ENCODE measurements around the gene BCL11B.

The BCL11B gene

DNA sequence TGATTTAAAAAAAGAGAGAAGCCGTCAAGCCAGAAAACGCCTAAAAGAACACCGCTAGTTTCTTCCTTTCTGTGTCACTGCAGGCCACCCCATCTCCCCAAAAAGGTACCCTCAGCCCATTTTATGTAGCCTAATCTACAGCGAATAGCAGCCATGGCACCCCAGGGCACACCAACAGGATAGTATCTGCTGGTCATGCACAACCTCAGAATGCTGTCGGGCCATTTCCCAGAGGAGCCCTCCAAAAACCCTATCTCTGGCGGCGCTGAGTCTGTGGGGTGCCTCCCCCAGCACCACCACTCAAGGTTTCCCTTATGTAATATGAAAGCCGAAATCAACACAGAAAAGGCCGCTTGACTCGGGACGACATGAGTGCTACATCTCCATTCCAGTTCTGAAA is 98.9 kb downstream of the BCL11B start:
- H4K8ac ChIP-seq (ENCODE audit: low read length) = no peak overlapping the region
- H3K4me1 ChIP-seq (ENCODE audit: control insufficient read depth, insufficient read depth, low read depth, low read length) = no peaks in the 10 kb centered on the region
- H3K4me2 ChIP-seq (ENCODE audit: low read length, poor library complexity, severe bottlenecking) = no peak overlapping the region
- H3K4ac ChIP-seq (ENCODE audit: low read depth in 1 of 2, low read length in 2 of 2) = no peak overlapping the region
- H3K36me3 ChIP-seq (ENCODE audit: control insufficient read depth in 1 of 2, insufficient read depth in 2 of 2, low read depth in 1 of 2, low read length in 2 of 2) = peaks cover 0 to 7% of the 10 kb centered on the region in 2 experiments
- H4K91ac ChIP-seq (ENCODE audit: low read length) = no peak overlapping the region
- H2BK15ac ChIP-seq (ENCODE audit: low read depth, poor library complexity, severe bottlenecking) = no peak overlapping the region
- H3K18ac ChIP-seq (ENCODE audit: low read depth in 1 of 2, low read length in 2 of 2) = no peak overlapping the region
- no peak overlapping the region for H2BK12ac ChIP-seq (ENCODE audit: low read length in 2 of 2)
- no peak for DNase-seq
- no peaks in the 10 kb centered on the region for H3K27me3 ChIP-seq (ENCODE audit: control insufficient read depth in 1 of 2, insufficient read depth in 1 of 2, low read length in 2 of 2)
- no peak overlapping the region for H3K27ac ChIP-seq (ENCODE audit: low read length, poor library complexity, severe bottlenecking)
- no peak overlapping the region for H2AK5ac ChIP-seq (ENCODE audit: low read length, severe bottlenecking)
- H3K23ac ChIP-seq (ENCODE audit: low read length in 2 of 2) = no peak overlapping the region
- H3K9me3 ChIP-seq (ENCODE audit: control insufficient read depth, low read length) = no peaks in the 10 kb centered on the region
- no peaks in the 10 kb centered on the region for H3K79me1 ChIP-seq (replicated peaks; ENCODE audit: low read length, poor library complexity, severe bottlenecking)
- H3K9ac ChIP-seq (ENCODE audit: low read length) = no peak overlapping the region
- H3K14ac ChIP-seq (ENCODE audit: low read length in 2 of 2) = no peak overlapping the region
- 87% methylated on average over 11 of the region's 11 CpGs for whole genome bisulfite sequencing
- no peak overlapping the region for H3K4me3 ChIP-seq (ENCODE audit: insufficient read depth in 1 of 2, low read depth in 1 of 2, low read length in 2 of 2)
- no peak overlapping the region for H2BK5ac ChIP-seq (ENCODE audit: low read depth, low read length, poor library complexity, severe bottlenecking)
- no peak overlapping the region for H2AFZ ChIP-seq (ENCODE audit: low read depth, low read length)
- no peak overlapping the region for H2BK120ac ChIP-seq (ENCODE audit: low read depth, low read length)

DNA sequence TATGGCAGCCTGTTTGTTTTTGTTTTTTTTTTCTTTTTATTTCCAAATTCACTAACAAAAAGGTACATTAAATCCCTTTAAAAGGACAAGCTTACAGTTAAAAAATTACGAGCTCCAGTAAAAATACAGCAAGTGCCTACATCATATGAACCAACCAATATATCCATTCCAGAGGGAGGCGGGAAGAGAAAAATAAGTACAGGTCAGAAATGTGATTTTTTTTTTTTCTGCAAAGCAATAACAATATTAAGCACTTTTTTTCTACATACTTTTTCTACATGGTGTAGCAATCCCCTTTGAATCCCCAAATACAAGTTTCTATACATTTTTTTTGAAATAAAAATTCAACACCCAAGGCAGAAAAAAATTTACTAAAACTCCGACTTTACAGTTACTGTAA is 100.6 kb downstream of the BCL11B start:
- Histone ChIP-seq H2AFZ (ENCODE audit: low read depth, low read length) (no peak overlapping the region), H2BK12ac (ENCODE audit: low read length in 2 of 2) (no peak overlapping the region), H2BK5ac (ENCODE audit: low read depth, low read length, poor library complexity, severe bottlenecking) (no peak overlapping the region), H3K4me2 (ENCODE audit: low read length, poor library complexity, severe bottlenecking) (no peak overlapping the region), H3K4me1 (ENCODE audit: control insufficient read depth, insufficient read depth, low read depth, low read length) (no peaks in the 10 kb centered on the region), H4K91ac (ENCODE audit: low read length) (no peak overlapping the region), H3K4ac (ENCODE audit: low read depth in 1 of 2, low read length in 2 of 2) (no peak overlapping the region), H3K18ac (ENCODE audit: low read depth in 1 of 2, low read length in 2 of 2) (no peak overlapping the region), H3K4me3 (ENCODE audit: insufficient read depth in 1 of 2, low read depth in 1 of 2, low read length in 2 of 2) (no peak overlapping the region), H4K8ac (ENCODE audit: low read length) (no peak overlapping the region), H3K14ac (ENCODE audit: low read length in 2 of 2) (no peak overlapping the region), H3K27me3 (ENCODE audit: control insufficient read depth in 1 of 2, insufficient read depth in 1 of 2, low read length in 2 of 2) (no peaks in the 10 kb centered on the region), H3K36me3 (ENCODE audit: control insufficient read depth in 1 of 2, insufficient read depth in 2 of 2, low read depth in 1 of 2, low read length in 2 of 2) (peaks cover 0 to 7% of the 10 kb centered on the region in 2 experiments), H3K27ac (ENCODE audit: low read length, poor library complexity, severe bottlenecking) (no peak overlapping the region), H3K9me3 (ENCODE audit: control insufficient read depth, low read length) (peaks cover 3% of the 10 kb centered on the region), H2BK15ac (ENCODE audit: low read depth, poor library complexity, severe bottlenecking) (no peak overlapping the region), H3K9ac (ENCODE audit: low read length) (no peak overlapping the region), H3K23ac (ENCODE audit: low read length in 2 of 2) (no peak overlapping the region), H3K79me1 (replicated peaks; ENCODE audit: low read length, poor library complexity, severe bottlenecking) (no peaks in the 10 kb centered on the region), H2AK5ac (ENCODE audit: low read length, severe bottlenecking) (no peak overlapping the region), H2BK120ac (ENCODE audit: low read depth, low read length) (no peak overlapping the region)
- 50% methylated on average over 1 of the region's 3 CpGs for WGBS
- DNase-seq = no peak

DNA sequence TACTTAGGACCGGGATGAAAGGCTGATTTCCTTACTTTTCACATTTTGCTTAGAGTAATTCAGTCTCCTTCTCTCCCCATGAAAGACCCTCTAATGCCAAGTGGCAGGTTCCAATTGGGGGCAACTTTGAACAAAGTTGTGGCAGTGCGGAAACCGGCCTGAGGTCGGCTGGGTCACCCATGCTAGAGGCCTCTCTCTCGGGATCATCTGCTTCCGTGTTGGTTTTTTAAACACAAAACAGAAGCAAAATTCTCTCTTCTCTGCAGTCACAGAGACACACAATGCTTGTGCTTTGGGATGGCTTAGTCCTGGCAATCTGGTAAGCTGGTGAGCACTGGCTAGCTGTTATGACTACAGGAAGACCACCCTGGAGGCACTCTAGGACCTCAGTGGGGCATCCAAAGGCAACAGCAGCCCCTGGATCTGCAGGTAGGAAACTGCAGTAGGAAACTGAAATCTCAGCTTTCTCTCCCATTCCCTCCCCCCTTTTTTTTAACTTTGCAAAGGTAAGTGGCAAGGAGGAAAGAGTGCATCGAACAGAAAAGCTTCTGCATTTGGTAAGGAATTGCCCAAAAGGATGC is 102.1 kb downstream of the BCL11B start:
- Histone ChIP-seq H2BK12ac (ENCODE audit: low read length in 2 of 2) (no peak overlapping the region), H3K4me2 (ENCODE audit: low read length, poor library complexity, severe bottlenecking) (no peak overlapping the region), H3K9ac (ENCODE audit: low read length) (no peak overlapping the region), H2BK5ac (ENCODE audit: low read depth, low read length, poor library complexity, severe bottlenecking) (no peak overlapping the region), H4K91ac (ENCODE audit: low read length) (no peak overlapping the region), H3K27me3 (ENCODE audit: control insufficient read depth in 1 of 2, insufficient read depth in 1 of 2, low read length in 2 of 2) (no peaks in the 10 kb centered on the region), H3K23ac (ENCODE audit: low read length in 2 of 2) (no peak overlapping the region), H4K8ac (ENCODE audit: low read length) (no peak overlapping the region), H3K9me3 (ENCODE audit: control insufficient read depth, low read length) (peaks cover 3% of the 10 kb centered on the region), H2AK5ac (ENCODE audit: low read length, severe bottlenecking) (no peak overlapping the region), H3K14ac (ENCODE audit: low read length in 2 of 2) (no peak overlapping the region), H3K36me3 (ENCODE audit: control insufficient read depth in 1 of 2, insufficient read depth in 2 of 2, low read depth in 1 of 2, low read length in 2 of 2) (peaks cover 0 to 5% of the 10 kb centered on the region in 2 experiments), H3K4ac (ENCODE audit: low read depth in 1 of 2, low read length in 2 of 2) (no peak overlapping the region), H3K27ac (ENCODE audit: low read length, poor library complexity, severe bottlenecking) (no peak overlapping the region), H3K4me1 (ENCODE audit: control insufficient read depth, insufficient read depth, low read depth, low read length) (no peaks in the 10 kb centered on the region), H2BK120ac (ENCODE audit: low read depth, low read length) (no peak overlapping the region), H3K79me1 (replicated peaks; ENCODE audit: low read length, poor library complexity, severe bottlenecking) (no peaks in the 10 kb centered on the region), H2BK15ac (ENCODE audit: low read depth, poor library complexity, severe bottlenecking) (no peak overlapping the region), H2AFZ (ENCODE audit: low read depth, low read length) (no peak overlapping the region), H3K4me3 (ENCODE audit: insufficient read depth in 1 of 2, low read depth in 1 of 2, low read length in 2 of 2) (no peak overlapping the region), H3K18ac (ENCODE audit: low read depth in 1 of 2, low read length in 2 of 2) (no peak overlapping the region)
- WGBS = 100% methylated on average over 4 of the region's 7 CpGs
- no peak for DNase-seq

DNA sequence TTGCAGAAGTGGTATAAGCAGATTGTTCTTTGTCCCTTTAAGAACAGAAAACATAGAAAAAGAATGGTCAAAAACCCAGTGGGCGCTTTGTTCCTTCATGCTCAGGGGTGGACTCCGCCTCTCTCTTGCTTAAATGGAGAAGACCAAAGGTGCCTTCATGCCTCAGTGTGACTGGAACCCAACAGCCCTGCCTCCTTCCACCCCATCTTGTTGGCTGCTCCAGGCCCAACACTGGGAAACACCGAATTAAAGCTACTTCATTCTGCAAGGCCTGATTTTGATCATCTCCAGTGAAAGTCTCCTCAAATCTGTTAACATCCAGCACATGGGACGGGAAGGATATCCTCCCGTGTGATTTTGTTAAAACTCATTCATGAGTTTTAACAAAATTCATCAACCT is 103.7 kb downstream of the BCL11B start:
- no peak overlapping the region for H3K4me3 ChIP-seq (ENCODE audit: insufficient read depth in 1 of 2, low read depth in 1 of 2, low read length in 2 of 2)
- no peak overlapping the region for H4K8ac ChIP-seq (ENCODE audit: low read length)
- H3K36me3 ChIP-seq (ENCODE audit: control insufficient read depth in 1 of 2, insufficient read depth in 2 of 2, low read depth in 1 of 2, low read length in 2 of 2) = no peaks in the 10 kb centered on the region
- H3K9me3 ChIP-seq (ENCODE audit: control insufficient read depth, low read length) = peaks cover 3% of the 10 kb centered on the region
- H2BK120ac ChIP-seq (ENCODE audit: low read depth, low read length) = no peak overlapping the region
- no peak overlapping the region for H2AFZ ChIP-seq (ENCODE audit: low read depth, low read length)
- H2BK5ac ChIP-seq (ENCODE audit: low read depth, low read length, poor library complexity, severe bottlenecking) = no peak overlapping the region
- no peak overlapping the region for H3K18ac ChIP-seq (ENCODE audit: low read depth in 1 of 2, low read length in 2 of 2)
- H3K27ac ChIP-seq (ENCODE audit: low read length, poor library complexity, severe bottlenecking) = no peak overlapping the region
- H3K4me2 ChIP-seq (ENCODE audit: low read length, poor library complexity, severe bottlenecking) = no peak overlapping the region
- H4K91ac ChIP-seq (ENCODE audit: low read length) = no peak overlapping the region
- WGBS = 68% methylated on average over 5 of the region's 5 CpGs
- no peak overlapping the region for H3K4ac ChIP-seq (ENCODE audit: low read depth in 1 of 2, low read length in 2 of 2)
- no peak overlapping the region for H3K23ac ChIP-seq (ENCODE audit: low read length in 2 of 2)
- H3K4me1 ChIP-seq (ENCODE audit: control insufficient read depth, insufficient read depth, low read depth, low read length) = no peaks in the 10 kb centered on the region
- H2BK12ac ChIP-seq (ENCODE audit: low read length in 2 of 2) = no peak overlapping the region
- DNase-seq = no peak
- no peak overlapping the region for H3K14ac ChIP-seq (ENCODE audit: low read length in 2 of 2)
- no peak overlapping the region for H2BK15ac ChIP-seq (ENCODE audit: low read depth, poor library complexity, severe bottlenecking)
- H3K9ac ChIP-seq (ENCODE audit: low read length) = no peak overlapping the region
- no peaks in the 10 kb centered on the region for H3K79me1 ChIP-seq (replicated peaks; ENCODE audit: low read length, poor library complexity, severe bottlenecking)
- no peaks in the 10 kb centered on the region for H3K27me3 ChIP-seq (ENCODE audit: control insufficient read depth in 1 of 2, insufficient read depth in 1 of 2, low read length in 2 of 2)
- H2AK5ac ChIP-seq (ENCODE audit: low read length, severe bottlenecking) = no peak overlapping the region

Measured in mesenchymal stem cell (in vitro differentiated cells and primary cell).